Stimulated activated naive CD8-positive, alpha-beta T cell treated with anti-CD3 and anti-CD28 coated beads, Interleukin-15, Interleukin-2, amounts not matched to agents 100 ng/mL and 50 ng/mL, for 24 hours (primary cell): ENCODE results near the gene VWA3B.

Experiments
- H3K27ac Mint-ChIP-seq: one replicate; pipeline ENCODE4 v1.8.0; 2021; ENCODE audit warnings: mild to moderate bottlenecking, mixed read lengths
- H3K27me3 Mint-ChIP-seq: one replicate; pipeline ENCODE4 v1.8.0; 2021; ENCODE audit warnings: mixed read lengths
- H3K36me3 Mint-ChIP-seq: one replicate; pipeline ENCODE4 v1.8.0; 2021; ENCODE audit warnings: low read depth, mixed read lengths
- H3K4me1 Mint-ChIP-seq: one replicate; pipeline ENCODE4 v1.8.0; 2021; ENCODE audit warnings: low read depth, mixed read lengths
- H3K4me3 Mint-ChIP-seq: one replicate; pipeline ENCODE4 v1.8.0; 2021; ENCODE audit warnings: mild to moderate bottlenecking, mixed read lengths
- H3K9me3 Mint-ChIP-seq: one replicate; pipeline ENCODE4 v1.8.0; 2021; ENCODE audit warnings: mixed read lengths

VWA3B gene

GRCh38 chr2:98347298-98348065, 260.5 kb downstream of the VWA3B start:
- H3K27me3 Mint-ChIP-seq, result peaks cover 82% of the 10 kb centered on the region

DNA sequence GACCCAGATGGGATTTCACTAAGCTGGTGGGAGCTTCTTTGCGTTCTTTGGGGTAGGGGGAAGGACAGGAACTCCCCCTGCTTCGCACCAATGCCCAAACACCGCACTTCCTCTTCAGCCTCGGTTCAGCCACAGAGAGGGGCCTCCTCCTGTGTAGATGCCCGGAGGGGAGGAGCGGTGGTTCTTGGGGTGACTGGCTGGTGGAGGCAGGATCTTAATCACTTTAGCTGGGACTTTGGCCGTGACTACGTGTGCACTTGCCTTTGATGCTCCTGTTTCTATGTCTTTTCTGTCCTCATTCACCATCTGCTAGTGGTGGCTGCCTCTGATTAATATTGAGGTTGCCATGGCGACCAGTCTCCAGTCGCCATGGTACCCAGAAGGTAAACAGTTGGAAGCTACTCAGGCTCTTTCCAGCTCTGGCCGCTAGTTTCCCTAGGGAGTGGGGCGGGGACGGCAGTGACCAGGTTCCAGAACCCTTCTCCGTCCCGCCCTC, 261.1 kb downstream of the VWA3B start:
- H3K4me1 Mint-ChIP-seq, result peaks cover 7% of the 10 kb centered on the region
- no peak overlapping the region for H3K4me3 Mint-ChIP-seq
- H3K36me3 Mint-ChIP-seq, result peaks cover 3% of the 10 kb centered on the region
- peaks cover 4% of the 10 kb centered on the region for H3K9me3 Mint-ChIP-seq
- H3K27me3 Mint-ChIP-seq, result peaks cover 77% of the 10 kb centered on the region
- no peak overlapping the region for H3K27ac Mint-ChIP-seq

More at GRCh38 chr2:98347298-98348065, 260.5 kb downstream of the VWA3B start:
- Mint-ChIP-seq H3K36me3 (peaks cover 3% of the 10 kb centered on the region), H3K9me3 (peaks cover 4% of the 10 kb centered on the region), H3K27ac (no peak overlapping the region), H3K4me3 (no peak overlapping the region), H3K4me1 (peaks cover 7% of the 10 kb centered on the region)

DNA sequence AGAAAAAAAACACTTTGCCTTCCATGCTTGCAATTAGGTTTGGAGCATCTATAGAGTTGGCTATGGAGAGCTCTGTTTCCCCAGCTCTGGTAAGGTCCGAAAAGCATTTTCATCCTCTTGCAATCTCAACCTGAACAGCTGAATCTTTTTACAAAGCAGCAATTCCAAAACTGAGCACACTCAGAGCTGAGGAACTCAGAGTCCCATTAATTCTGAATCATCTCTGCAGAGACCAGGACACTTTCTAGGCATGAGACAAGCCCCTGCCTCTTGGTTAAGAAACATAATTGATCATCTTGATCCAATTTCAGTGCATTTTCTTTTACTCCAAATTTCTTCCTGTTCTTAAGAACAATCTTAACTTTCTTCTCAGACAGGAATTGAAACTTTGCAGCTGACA, 263.4 kb downstream of the VWA3B start:
- H3K36me3 Mint-ChIP-seq, result peaks cover 3% of the 10 kb centered on the region
- H3K27ac Mint-ChIP-seq, result no peak overlapping the region
- H3K9me3 Mint-ChIP-seq, result peaks cover 4% of the 10 kb centered on the region
- H3K4me3 Mint-ChIP-seq, result no peak overlapping the region
- peaks cover 59% of the 10 kb centered on the region for H3K27me3 Mint-ChIP-seq
- H3K4me1 Mint-ChIP-seq, result peaks cover 7% of the 10 kb centered on the region

- H3K36me3 Mint-ChIP-seq, result peaks cover 3% of the 10 kb centered on the region
- no peak overlapping the region for H3K4me3 Mint-ChIP-seq
- H3K27ac Mint-ChIP-seq, result no peak overlapping the region
- H3K9me3 Mint-ChIP-seq, result peaks cover 4% of the 10 kb centered on the region
- peaks cover 32% of the 10 kb centered on the region for H3K27me3 Mint-ChIP-seq
- H3K4me1 Mint-ChIP-seq, result no peaks in the 10 kb centered on the region
Observed at GRCh38 chr2:98355881-98356280, 268.9 kb downstream of the VWA3B start.

DNA sequence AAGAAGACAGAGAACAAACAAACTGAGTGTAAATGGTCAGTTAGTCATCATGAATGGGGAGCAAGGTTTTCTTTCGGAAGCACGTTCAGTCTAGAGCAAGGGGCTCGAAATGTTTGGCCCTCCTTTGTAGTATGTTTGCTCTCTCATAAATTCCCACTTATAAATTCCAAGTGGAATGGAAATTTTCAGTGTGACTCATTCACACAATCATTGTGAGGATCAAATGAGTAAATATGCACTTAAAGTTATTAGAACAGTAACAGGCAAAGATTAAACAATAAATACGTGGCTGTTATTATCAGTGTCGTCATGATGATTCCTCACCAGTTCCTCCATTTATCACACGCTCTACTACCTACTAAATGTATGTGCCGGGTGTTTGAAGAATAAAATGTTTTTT, 269.8 kb downstream of the VWA3B start:
- Mint-ChIP-seq H3K9me3 (peaks cover 4% of the 10 kb centered on the region), H3K36me3 (peaks cover 3% of the 10 kb centered on the region), H3K4me3 (no peak overlapping the region), H3K27me3 (peaks cover 27% of the 10 kb centered on the region), H3K27ac (no peak overlapping the region), H3K4me1 (no peaks in the 10 kb centered on the region)

- Mint-ChIP-seq H3K9me3 (no peaks in the 10 kb centered on the region), H3K4me1 (no peaks in the 10 kb centered on the region), H3K27ac (no peak overlapping the region), H3K27me3 (peaks cover 19% of the 10 kb centered on the region), H3K4me3 (no peak overlapping the region), H3K36me3 (no peaks in the 10 kb centered on the region)
Observed at GRCh38 chr2:98357849-98358248, 270.9 kb downstream of the VWA3B start.

GRCh38 chr2:98359986-98360385, 273.0 kb downstream of the VWA3B start:
- Mint-ChIP-seq H3K27ac (no peak overlapping the region), H3K36me3 (no peaks in the 10 kb centered on the region), H3K4me3 (no peak overlapping the region), H3K4me1 (no peaks in the 10 kb centered on the region), H3K9me3 (no peaks in the 10 kb centered on the region), H3K27me3 (peaks cover 17% of the 10 kb centered on the region)
